ENCODE measurements around the gene SLC19A1. TPM values are rescaled to one million over a fixed set of nuclear protein-coding genes. Genes with fewer than 3 reads are reported as not detected.

SLC19A1 gene
- total RNA-seq, 4 donors from 2014 or later: 7.6 to 12.8 (median 10.3) TPM; not detected in 1

GRCh38 chr21:45574081-45574501 is 31.9 kb upstream of the SLC19A1 start:
- TF ChIP-seq CTCF (IDR thresholded peaks at IDR 0.05) (no peak), POLR2A (IDR thresholded peaks at IDR 0.05) (no peak)
- DNase-seq: peak in 1 of 2 donors; percentile 10
- no peaks in the 10 kb centered on the region for H3K9me3 ChIP-seq
- no peak overlapping the region for H3K4me3 ChIP-seq
- H3K4me1 ChIP-seq: no peaks in the 10 kb centered on the region
- intact Hi-C loops (cut with DNase I; ENCODE audit: low total_unique reads): no loop called here
- H3K27ac ChIP-seq: no peak overlapping the region
- H3K27me3 ChIP-seq: no peaks in the 10 kb centered on the region
- H3K36me3 ChIP-seq: no peaks in the 10 kb centered on the region

- Histone ChIP-seq H3K27me3 (no peaks in the 10 kb centered on the region), H3K9me3 (no peaks in the 10 kb centered on the region), H3K27ac (no peak overlapping the region), H3K4me1 (no peaks in the 10 kb centered on the region), H3K4me3 (no peak overlapping the region), H3K36me3 (no peaks in the 10 kb centered on the region)
- TF ChIP-seq POLR2A (IDR thresholded peaks at IDR 0.05): no peak
- TF ChIP-seq CTCF (IDR thresholded peaks at IDR 0.05): no peak
- peak in 1 of 2 donors; percentile 1 for DNase-seq
- intact Hi-C loops (cut with DNase I; ENCODE audit: low total_unique reads): no loop called here
Observed at GRCh38 chr21:45573452-45574035, 31.3 kb upstream of the SLC19A1 start.

DNA sequence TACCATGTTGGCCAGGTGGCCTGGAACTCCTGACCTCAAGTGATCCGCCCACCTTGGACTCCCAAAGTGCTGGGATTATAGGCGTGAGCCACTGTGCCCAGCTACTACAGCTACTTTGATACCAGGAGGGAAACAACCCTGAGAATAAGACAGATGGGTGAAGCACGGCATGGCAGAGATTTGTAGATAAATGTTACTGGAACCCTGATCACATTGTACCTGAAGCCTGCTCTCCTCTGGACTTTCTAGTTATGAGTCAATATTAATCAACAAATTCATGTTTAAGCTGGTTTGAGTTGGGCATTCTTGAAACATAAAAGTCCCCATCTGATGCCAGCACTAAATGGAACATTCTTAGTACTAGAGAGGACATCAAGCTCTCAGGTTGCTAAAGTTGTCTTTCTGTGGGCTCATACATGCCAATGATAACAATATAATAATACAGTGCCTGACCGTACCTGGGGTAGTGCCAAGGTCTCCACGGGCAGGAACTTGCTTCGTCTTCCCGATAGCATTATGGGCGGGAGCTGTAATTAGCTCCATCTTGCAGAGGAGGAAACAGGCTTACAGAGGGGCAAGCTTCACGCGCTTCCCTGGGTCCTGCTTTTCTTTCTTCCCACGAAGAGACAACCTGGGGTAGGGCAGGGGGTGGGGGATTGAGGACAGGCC is 30.7 kb upstream of the SLC19A1 start:
- no peak for TF ChIP-seq POLR2A (IDR thresholded peaks at IDR 0.05)
- no peak overlapping the region for H3K4me3 ChIP-seq
- intact Hi-C loops (cut with DNase I; ENCODE audit: low total_unique reads): no loop called here
- H3K27ac ChIP-seq: no peak overlapping the region
- H3K9me3 ChIP-seq: no peaks in the 10 kb centered on the region
- no peaks in the 10 kb centered on the region for H3K4me1 ChIP-seq
- DNase-seq: peak in 1 of 2 donors; percentile 5
- H3K36me3 ChIP-seq: no peaks in the 10 kb centered on the region
- no peaks in the 10 kb centered on the region for H3K27me3 ChIP-seq

- Histone ChIP-seq H3K9me3 (no peaks in the 10 kb centered on the region), H3K4me3 (no peak overlapping the region), H3K27ac (no peak overlapping the region), H3K27me3 (no peaks in the 10 kb centered on the region), H3K4me1 (no peaks in the 10 kb centered on the region), H3K36me3 (no peaks in the 10 kb centered on the region)
- DNase-seq: peak in 1 of 2 donors; percentile 10
- intact Hi-C loops (cut with DNase I; ENCODE audit: low total_unique reads): no loop called here
- TF ChIP-seq CTCF (IDR thresholded peaks at IDR 0.05) (no peak), POLR2A (IDR thresholded peaks at IDR 0.05) (no peak)
Observed at GRCh38 chr21:45572231-45572630, 30.0 kb upstream of the SLC19A1 start.

- no peak for DNase-seq
- Histone ChIP-seq H3K27me3 (no peaks in the 10 kb centered on the region), H3K4me3 (no peak overlapping the region), H3K36me3 (no peaks in the 10 kb centered on the region), H3K9me3 (no peaks in the 10 kb centered on the region), H3K4me1 (no peaks in the 10 kb centered on the region), H3K27ac (peak overlapping the region in 1 of 2 donors; percentile 34)
- no peak for TF ChIP-seq POLR2A (IDR thresholded peaks at IDR 0.05)
- no peak for TF ChIP-seq CTCF (IDR thresholded peaks at IDR 0.05)
- intact Hi-C loops (cut with DNase I; ENCODE audit: low total_unique reads): no loop called here
Observed at GRCh38 chr21:45571641-45572040, 29.4 kb upstream of the SLC19A1 start.
